Measurements from ENCODE around the gene SOX15. TPM values are rescaled to one million over a fixed set of nuclear protein-coding genes. Genes with fewer than 3 reads are reported as not detected.

SOX15 gene
- total and polyA plus RNA-seq, 2 of the 13 experiments (the other 11 are each of a cell fraction or from before 2014, with no cell fraction given): 0.07 to 0.18 TPM

DNA sequence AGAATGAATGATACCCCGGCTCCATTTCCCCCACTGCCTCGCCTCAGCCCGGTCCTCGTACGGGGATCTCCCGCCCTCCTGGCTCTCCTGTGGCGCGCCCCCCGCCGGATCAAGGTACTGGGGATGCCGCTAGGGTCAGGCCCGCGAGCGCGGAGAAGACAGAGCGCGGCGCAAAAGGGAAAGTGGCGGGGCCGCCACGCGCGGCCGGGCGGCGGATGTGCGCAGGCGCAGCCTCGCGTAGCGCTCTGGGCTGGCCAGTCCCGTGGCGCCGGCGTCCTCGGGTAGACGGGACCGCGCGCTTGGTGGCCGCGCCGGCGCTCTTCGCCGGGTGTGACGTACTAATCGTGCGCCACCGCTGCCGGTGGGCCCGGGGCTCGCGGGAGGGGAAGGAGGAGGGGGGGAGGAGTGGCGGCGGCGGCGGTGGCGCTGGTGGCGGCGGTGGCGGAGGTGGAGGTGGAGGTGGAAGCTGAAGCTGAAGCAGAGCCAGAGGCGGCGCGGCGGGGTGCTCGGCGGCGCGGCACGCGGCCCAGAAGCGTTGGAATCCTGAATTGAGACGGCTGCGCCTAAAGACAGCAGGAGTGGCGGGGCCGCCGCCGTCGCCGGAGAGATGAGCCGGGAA, 28.2 kb downstream of the SOX15 start, which contains the start of gene SENP3 (continued):
- peak; percentile 34; the same call in 1 of the 2 replicates for TF ChIP-seq ZNF552 (CRISPR knock-in tag; IDR thresholded peaks at IDR 0.05; ENCODE audit: borderline replicate concordance)
- peak; percentile 93 for TF ChIP-seq GATAD1 (CRISPR knock-in tag; IDR thresholded peaks at IDR 0.05)
- TF ChIP-seq ZNF224 (CRISPR knock-in tag; IDR thresholded peaks at IDR 0.05): 0 out of 2 replicates have a peak, but pooled peaks have one; percentile 64
- TF ChIP-seq CREM (IDR thresholded peaks at IDR 0.05): peak; percentile 70
- peak; percentile 72; the same call in 1 of the 2 replicates for TF ChIP-seq CREM (CRISPR knock-in tag; IDR thresholded peaks at IDR 0.05)
- no peak for TF ChIP-seq PLRG1 (conservative IDR thresholded peaks at IDR 0.05)
- no peak for TF ChIP-seq ZNF501 (CRISPR knock-in tag; IDR thresholded peaks at IDR 0.05)
- 0 out of 2 replicates have a peak, but pooled peaks have one; percentile 63 for TF ChIP-seq ZNF230 (CRISPR knock-in tag; IDR thresholded peaks at IDR 0.05)
- TF ChIP-seq, protein P1, sequence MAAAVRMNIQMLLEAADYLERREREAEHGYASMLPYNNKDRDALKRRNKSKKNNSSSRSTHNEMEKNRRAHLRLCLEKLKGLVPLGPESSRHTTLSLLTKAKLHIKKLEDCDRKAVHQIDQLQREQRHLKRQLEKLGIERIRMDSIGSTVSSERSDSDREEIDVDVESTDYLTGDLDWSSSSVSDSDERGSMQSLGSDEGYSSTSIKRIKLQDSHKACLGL (CRISPR knock-in tag; IDR thresholded peaks at IDR 0.05): peak; percentile 70
- peak; percentile 77; the same call in 1 of the 2 replicates for TF ChIP-seq MAZ (IDR thresholded peaks at IDR 0.05; ENCODE audit: borderline replicate concordance, low read depth, low read length)
- TF ChIP-seq MAZ (CRISPR knock-in tag; IDR thresholded peaks at IDR 0.05; ENCODE audit: low read depth): peak; percentile 79
- TF ChIP-seq BCL6 (CRISPR knock-in tag; IDR thresholded peaks at IDR 0.05): no peak
- TF ChIP-seq, protein P2, sequence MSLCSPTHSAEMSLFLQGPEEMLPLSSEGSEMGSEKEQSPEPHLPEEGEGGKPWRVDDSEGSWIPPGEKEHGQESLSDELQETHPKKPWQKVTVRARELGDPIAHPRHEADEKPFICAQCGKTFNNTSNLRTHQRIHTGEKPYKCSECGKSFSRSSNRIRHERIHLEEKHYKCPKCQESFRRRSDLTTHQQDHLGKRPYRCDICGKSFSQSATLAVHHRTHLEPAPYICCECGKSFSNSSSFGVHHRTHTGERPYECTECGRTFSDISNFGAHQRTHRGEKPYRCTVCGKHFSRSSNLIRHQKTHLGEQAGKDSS (CRISPR knock-in tag; IDR thresholded peaks at IDR 0.05; ENCODE audit: borderline replicate concordance, low read depth): 0 out of 2 replicates have a peak, but pooled peaks have one; percentile 13
- TF ChIP-seq, protein P3, sequence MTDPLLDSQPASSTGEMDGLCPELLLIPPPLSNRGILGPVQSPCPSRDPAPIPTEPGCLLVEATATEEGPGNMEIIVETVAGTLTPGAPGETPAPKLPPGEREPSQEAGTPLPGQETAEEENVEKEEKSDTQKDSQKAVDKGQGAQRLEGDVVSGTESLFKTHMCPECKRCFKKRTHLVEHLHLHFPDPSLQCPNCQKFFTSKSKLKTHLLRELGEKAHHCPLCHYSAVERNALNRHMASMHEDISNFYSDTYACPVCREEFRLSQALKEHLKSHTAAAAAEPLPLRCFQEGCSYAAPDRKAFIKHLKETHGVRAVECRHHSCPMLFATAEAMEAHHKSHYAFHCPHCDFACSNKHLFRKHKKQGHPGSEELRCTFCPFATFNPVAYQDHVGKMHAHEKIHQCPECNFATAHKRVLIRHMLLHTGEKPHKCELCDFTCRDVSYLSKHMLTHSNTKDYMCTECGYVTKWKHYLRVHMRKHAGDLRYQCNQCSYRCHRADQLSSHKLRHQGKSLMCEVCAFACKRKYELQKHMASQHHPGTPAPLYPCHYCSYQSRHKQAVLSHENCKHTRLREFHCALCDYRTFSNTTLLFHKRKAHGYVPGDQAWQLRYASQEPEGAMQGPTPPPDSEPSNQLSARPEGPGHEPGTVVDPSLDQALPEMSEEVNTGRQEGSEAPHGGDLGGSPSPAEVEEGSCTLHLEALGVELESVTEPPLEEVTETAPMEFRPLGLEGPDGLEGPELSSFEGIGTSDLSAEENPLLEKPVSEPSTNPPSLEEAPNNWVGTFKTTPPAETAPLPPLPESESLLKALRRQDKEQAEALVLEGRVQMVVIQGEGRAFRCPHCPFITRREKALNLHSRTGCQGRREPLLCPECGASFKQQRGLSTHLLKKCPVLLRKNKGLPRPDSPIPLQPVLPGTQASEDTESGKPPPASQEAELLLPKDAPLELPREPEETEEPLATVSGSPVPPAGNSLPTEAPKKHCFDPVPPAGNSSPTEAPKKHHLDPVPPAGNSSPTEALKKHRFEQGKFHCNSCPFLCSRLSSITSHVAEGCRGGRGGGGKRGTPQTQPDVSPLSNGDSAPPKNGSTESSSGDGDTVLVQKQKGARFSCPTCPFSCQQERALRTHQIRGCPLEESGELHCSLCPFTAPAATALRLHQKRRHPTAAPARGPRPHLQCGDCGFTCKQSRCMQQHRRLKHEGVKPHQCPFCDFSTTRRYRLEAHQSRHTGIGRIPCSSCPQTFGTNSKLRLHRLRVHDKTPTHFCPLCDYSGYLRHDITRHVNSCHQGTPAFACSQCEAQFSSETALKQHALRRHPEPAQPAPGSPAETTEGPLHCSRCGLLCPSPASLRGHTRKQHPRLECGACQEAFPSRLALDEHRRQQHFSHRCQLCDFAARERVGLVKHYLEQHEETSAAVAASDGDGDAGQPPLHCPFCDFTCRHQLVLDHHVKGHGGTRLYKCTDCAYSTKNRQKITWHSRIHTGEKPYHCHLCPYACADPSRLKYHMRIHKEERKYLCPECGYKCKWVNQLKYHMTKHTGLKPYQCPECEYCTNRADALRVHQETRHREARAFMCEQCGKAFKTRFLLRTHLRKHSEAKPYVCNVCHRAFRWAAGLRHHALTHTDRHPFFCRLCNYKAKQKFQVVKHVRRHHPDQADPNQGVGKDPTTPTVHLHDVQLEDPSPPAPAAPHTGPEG (CRISPR knock-in tag; IDR thresholded peaks at IDR 0.05): peak; percentile 46
- TF ChIP-seq PHF5A (CRISPR knock-in tag; IDR thresholded peaks at IDR 0.05; ENCODE audit: low read depth, unreplicated experiment): peak; percentile 6
- TF ChIP-seq ZNF761 (CRISPR knock-in tag; conservative IDR thresholded peaks at IDR 0.05): peak; percentile 90
- TF ChIP-seq, protein P4, sequence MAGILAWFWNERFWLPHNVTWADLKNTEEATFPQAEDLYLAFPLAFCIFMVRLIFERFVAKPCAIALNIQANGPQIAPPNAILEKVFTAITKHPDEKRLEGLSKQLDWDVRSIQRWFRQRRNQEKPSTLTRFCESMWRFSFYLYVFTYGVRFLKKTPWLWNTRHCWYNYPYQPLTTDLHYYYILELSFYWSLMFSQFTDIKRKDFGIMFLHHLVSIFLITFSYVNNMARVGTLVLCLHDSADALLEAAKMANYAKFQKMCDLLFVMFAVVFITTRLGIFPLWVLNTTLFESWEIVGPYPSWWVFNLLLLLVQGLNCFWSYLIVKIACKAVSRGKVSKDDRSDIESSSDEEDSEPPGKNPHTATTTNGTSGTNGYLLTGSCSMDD (CRISPR knock-in tag; IDR thresholded peaks at IDR 0.05): no peak
- peak; percentile 41; the same call in 1 of the 2 replicates for TF ChIP-seq NRL (CRISPR knock-in tag; IDR thresholded peaks at IDR 0.05; ENCODE audit: borderline replicate concordance)
- TF ChIP-seq, protein P5, sequence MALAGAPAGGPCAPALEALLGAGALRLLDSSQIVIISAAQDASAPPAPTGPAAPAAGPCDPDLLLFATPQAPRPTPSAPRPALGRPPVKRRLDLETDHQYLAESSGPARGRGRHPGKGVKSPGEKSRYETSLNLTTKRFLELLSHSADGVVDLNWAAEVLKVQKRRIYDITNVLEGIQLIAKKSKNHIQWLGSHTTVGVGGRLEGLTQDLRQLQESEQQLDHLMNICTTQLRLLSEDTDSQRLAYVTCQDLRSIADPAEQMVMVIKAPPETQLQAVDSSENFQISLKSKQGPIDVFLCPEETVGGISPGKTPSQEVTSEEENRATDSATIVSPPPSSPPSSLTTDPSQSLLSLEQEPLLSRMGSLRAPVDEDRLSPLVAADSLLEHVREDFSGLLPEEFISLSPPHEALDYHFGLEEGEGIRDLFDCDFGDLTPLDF (CRISPR knock-in tag; IDR thresholded peaks at IDR 0.05): peak; percentile 65
- TF ChIP-seq FOSL1 (CRISPR knock-in tag; IDR thresholded peaks at IDR 0.05; ENCODE audit: borderline replicate concordance): no peak
- TF ChIP-seq SNRNP70 (IDR thresholded peaks at IDR 0.05; ENCODE audit: low read depth, low read length): no peak

Measured in HepG2 (cell line).